Stimulated activated CD8-positive, alpha-beta memory T cell treated with anti-CD3 and anti-CD28 coated beads, Interleukin-4, amount 100 ng/mL, for 48 hours (primary cell): ENCODE data around the gene CASQ1.

Experiments used
- DNase-seq: peaks from one replicate; pipeline ENCODE4 v3.0.0-alpha.2; 2020

Gene CASQ1

DNA sequence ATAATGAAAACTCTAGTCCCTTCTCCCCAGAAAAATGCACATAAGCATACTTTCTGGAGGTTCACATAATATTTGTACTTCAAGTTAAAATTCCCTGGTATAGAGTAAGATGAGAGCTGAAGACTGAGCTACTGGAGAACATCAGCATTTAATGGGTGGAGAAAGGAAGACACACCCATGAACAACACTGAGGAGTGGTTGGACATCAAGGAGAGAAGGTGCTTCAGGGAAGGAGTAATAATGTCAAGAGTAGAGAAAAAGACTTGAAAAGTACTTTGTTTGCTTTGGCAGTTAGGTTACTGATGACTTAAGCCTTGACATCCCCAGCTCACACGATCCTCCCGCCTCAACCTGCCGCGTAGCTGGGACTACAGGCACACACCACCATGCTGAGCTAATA lies 36.7 kb downstream of the CASQ1 start:
- DNase-seq = no peak

DNA sequence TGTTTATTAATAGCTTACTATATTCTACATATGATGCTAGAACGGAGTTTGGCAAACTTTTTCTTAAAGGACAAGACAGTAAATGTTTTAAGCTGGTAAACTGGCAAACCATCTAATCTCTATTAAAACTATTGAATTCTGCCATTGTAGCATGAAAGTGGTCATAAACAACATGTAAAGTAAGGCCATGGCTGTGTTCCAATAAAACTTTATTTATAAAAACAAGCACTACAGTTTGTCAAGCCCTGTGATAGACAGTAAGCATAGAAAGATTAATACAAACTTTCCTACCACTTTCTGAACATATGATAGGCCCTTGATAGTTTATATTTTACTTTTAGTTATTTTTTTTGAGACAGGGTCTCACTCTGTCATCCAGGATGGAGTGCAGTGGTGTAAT lies 37.2 kb downstream of the CASQ1 start:
- no peak for DNase-seq

DNA sequence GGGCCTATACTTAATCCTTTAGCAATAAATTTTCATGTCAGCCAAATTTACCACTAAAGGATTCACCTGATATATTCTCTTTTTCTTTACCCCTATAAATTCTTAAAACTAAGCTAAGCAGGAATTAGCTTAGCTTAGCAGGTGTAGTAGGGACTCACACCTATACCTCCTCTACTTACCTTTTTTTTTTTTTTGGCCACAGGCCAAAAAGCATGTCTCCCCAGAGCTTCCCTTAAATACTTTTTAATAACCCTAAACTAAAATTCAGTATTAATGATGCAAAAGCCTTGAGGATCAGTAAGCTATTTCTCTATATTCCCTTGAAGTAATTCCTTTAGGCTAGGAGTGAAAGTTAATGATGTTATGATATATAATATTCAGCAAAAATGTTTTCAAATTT lies 38.1 kb downstream of the CASQ1 start:
- no peak for DNase-seq

DNA sequence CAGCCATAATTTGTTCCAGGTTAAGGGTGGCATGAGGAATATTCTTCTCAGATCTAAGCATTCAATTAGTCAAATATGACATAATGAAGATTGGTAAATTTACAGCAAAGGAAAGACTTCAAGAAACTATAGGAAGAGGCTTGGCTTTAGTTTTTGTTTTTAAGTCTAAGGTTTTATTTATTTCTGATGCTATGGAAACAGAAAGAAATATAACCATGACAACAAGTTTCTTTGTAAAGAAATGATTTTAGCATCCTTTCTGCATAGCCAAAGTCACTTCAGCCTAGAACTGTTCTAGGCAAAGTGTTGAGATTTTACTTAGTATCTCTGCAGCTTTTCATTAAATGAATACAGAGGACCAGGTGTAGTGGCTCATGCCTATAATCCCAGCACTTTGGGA lies 42.5 kb downstream of the CASQ1 start:
- DNase-seq = no peak

DNA sequence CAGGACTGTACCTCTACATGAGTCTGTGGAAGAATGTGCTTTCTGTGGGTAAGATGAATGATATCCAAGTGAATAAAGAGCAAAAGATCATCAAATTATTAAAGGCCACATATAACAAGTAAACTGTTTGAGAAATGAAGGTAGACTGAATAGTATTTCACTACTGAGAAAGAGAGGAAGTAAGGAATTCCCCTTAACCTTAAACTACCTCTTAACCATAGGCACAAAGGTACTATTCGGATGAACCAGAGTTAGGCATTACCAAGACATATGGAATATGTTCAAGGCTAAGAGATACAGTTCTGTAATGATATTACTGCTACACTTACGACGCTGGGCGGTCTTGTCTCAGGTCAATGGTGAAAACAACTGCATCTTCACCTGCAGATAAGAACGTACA lies 46.4 kb downstream of the CASQ1 start:
- DNase-seq = no peak

DNA sequence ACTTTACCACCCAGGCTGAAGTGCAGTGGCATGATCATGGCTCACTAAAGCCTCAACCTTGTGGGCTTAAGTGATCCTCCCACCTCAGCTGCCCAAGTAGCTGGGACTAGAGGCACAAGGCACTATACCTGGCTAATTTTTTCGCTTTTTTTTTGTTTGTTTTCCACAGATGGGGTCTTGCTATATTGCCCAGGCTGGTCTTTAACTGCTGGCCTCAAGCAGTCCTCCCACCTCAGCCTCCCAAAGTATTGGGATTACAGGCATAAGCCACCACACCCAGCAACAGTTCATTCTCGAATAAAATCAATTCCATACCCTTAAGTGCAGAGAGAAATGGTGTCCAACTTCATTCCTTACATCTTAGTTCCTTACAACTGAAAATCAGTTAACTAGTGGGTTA lies 47.2 kb downstream of the CASQ1 start:
- DNase-seq = no peak

DNA sequence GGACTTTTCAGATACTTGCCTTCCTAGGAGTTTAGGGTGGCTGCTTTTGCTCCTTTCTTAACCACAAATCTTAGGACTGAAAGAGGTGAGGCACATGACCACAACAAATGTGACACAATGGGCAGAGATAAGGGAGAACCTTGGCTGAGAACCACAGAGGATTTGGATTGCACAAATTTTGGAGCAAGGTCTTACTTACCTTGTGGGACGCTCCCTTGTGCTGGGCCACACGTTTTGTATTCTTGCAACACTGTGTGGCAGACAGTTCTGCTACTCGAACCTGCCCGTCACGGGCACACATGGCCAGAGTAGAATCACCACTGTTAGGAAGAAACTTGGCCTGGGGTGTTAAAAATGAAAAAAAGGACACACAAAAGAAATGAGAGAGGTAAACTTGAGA lies 48.0 kb downstream of the CASQ1 start:
- DNase-seq = no peak

DNA sequence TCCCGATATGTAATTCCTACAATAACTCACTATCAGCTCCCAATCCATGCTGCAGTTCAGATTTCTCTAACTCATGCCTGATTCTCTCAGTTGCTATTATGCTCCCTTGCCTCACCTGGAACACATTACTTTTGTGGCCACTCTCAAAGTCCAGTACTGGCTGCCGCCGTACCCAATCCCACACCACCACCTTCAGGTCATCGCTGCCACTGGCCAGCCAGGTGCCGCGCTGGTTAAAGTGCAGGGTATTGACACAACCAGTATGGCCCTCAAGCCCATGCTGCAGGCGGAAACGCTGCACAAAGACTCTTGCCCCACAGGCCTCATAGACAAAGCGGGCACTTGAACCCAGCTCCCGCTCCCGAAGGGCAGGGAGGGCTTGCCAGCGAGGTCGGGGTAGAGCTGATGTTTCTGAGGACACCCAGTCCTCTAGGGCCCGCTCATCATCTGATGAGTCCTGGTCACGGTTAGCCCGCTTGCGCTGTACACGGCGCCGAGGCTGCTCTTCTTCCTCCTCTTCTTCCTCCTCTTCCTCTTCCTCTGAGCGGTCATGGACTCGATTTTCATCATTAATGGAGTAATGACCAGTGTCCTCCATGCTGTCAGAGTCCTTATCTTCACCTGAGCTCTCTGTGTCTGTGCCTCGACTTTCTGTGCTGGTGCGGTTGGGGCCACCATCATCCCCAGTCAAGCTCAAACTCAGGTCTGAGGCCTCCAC lies 49.4 kb downstream of the CASQ1 start:
- DNase-seq = no peak

DNA sequence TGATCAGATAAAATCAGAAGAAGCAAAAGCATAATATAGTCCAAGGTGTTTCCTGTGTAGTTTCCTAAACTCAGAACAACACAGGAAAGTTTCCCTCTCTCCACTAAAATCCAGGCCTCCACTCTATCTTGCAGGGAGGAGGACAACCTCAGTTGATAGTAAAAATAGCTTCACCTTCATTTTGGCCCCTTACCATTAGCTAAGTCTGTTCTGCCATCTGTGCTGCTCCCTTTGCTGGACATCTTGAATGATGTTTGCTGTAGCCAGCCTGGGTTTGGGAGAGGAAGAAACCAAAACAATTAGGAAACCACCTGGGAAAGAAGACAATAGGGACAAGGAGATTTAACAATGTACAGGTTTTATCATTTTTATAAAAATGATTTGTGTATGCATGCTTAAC lies 53.4 kb downstream of the CASQ1 start:
- no peak for DNase-seq

DNA sequence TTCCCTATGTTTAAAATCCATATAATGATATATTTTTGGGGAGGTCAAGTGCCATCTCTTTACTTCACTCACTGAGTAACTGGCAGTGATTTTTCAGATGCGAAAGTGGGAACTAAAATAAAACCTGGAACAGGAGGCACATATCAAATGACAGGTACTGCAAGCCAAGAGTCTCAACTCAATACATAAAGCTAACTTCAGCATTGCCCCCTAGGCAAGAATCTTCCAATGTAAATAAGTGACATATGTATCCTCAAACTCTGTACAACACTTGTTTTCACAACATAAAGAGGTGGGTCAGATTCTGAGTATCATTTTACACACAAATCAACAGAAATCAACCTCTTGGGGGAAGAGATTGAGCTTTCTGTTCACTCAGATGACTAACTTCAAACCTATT lies 53.8 kb downstream of the CASQ1 start:
- DNase-seq = no peak

DNA sequence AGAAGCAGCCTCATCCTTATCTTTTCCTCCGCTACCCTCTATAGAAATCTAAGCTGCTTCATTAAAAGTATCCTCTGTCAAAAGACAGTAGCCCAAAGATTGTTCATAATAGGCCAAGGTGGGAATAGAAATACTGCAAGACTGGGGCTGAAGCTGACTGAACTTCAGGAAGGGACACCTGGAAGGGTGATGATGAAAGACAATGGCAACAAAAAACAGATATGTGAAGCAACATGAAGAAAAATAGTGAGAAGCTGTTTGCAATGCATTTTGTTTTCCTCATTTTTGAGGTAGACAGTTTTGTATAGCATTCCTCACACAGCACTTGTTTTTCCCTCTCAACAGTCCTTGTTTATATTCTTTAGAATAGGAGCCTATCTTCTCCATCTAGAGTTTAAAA lies 55.1 kb downstream of the CASQ1 start:
- DNase-seq = no peak

DNA sequence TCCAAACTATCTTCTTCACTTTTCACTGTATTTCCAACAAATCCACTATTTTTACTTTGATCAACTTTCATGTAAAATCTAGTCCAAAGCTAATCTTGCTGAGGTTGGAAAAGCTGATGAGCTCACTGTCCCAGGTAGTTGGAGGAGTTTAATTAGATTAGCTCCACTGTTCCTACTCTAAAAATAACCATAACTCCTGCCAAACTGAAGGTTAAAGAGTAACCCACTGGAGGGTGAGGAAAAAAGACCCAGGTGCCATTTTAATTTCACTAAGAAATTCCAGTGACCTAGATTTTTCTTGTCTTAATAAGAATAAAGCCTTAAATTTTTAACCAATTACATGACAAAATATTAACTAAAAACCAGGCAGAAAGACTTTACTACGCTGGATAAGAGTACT lies 56.7 kb downstream of the CASQ1 start:
- DNase-seq = no peak

DNA sequence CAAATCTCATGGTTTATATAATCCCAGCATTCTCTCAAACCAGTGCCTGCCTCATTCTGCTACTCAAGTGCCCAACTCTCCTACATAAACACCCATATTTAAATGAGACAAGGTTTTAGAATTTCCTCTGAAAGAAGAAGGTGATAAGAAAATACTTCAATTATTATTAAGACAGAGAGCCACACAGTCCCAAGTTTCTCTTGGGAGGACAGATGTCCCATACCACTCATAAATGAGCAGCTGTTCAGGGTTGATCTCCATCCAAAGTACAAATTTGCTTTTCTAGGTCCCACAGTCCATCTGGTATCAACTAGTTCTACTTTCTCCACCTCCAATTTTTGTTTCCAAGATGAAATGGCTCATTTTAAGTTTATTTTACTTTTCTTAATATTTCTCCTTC lies 60.6 kb downstream of the CASQ1 start:
- no peak for DNase-seq
